GM20000 (cell line): Measurements from ENCODE around the gene NCKAP5.

Experiments used
- DNase-seq: peaks from one replicate; pipeline ENCODE4 v3.0.0; 2012; ENCODE audit warnings: low spot score
- TF ChIP-seq, protein P1 (sequence below): IDR thresholded peaks from 2 replicates; pipeline ENCODE4 v1.5.1; 2012; ENCODE audit warnings: mild to moderate bottlenecking, control low read depth; ENCODE audit errors: extremely low read depth, missing control alignments

Gene NCKAP5

DNA sequence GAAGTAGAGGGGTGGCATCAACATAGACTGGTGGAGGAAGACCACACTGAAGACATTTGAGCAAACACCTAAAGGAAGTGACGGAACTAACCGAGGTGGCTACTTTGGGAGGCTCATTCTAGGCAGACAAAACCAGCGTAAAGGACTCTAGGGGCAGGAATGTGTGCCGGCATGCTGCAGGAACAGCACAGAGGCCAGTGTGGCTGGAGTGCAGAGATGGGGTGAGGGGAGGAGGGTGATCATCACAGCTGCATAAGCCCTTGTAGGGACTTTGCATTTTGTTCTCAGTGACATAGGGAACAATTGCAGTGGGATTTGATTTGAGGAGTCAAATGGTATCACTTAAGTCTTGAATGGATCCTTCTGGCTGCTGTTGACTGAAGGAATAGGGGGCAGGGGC, 253.5 kb downstream of the NCKAP5 start:
- DNase-seq, result no peak
- TF ChIP-seq, protein P1, sequence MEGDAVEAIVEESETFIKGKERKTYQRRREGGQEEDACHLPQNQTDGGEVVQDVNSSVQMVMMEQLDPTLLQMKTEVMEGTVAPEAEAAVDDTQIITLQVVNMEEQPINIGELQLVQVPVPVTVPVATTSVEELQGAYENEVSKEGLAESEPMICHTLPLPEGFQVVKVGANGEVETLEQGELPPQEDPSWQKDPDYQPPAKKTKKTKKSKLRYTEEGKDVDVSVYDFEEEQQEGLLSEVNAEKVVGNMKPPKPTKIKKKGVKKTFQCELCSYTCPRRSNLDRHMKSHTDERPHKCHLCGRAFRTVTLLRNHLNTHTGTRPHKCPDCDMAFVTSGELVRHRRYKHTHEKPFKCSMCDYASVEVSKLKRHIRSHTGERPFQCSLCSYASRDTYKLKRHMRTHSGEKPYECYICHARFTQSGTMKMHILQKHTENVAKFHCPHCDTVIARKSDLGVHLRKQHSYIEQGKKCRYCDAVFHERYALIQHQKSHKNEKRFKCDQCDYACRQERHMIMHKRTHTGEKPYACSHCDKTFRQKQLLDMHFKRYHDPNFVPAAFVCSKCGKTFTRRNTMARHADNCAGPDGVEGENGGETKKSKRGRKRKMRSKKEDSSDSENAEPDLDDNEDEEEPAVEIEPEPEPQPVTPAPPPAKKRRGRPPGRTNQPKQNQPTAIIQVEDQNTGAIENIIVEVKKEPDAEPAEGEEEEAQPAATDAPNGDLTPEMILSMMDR, result no peak

- TF ChIP-seq, protein P1, result no peak
- no peak for DNase-seq
These were observed 256.1 kb downstream of the NCKAP5 start for GRCh38 chr2:133312038-133312729.

GRCh38 chr2:133306236-133306635, 262.0 kb downstream of the NCKAP5 start:
- DNase-seq, result no peak
- TF ChIP-seq, protein P1, result no peak

- TF ChIP-seq, protein P1, result no peak
- DNase-seq, result no peak
These were observed 263.9 kb downstream of the NCKAP5 start for GRCh38 chr2:133304344-133304743.

DNA sequence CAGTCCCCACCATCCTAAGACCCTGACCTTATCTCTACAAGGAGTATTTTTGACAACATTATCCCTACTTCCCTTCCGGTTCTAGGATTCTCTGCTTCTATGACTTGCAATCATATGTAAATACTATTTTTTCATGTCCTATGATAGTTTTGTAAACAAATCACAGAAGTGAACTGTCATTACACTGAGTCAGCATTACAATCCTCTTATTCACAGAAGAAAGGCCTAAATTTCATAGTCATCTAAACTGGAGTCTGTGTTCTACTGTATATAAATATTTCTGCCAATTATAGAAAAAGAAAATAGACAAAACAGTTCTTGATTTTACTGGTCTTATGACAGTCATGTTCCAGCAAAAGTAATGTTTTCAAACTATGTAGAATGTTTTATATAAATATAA, 265.1 kb downstream of the NCKAP5 start:
- no peak for DNase-seq
- TF ChIP-seq, protein P1, result no peak

DNA sequence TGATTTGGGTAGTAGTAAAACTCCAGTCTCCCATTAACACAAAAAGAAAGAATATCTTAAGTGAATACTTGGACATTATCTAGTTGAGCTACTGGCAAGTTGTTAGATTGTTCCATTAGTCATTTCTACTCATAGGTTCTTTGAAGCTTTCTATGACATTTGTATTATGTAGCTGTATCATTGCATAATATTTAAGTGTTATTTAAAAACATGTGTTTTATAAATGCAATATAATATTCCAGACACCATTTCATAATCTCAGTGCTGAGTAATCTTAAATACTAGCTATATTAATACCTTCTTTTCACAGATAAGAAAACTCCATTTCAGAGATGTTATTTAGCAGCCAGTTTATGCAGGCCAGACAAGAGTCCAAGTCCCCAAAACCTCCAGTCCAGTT, 271.9 kb downstream of the NCKAP5 start:
- no peak for DNase-seq
- TF ChIP-seq, protein P1, result no peak

DNA sequence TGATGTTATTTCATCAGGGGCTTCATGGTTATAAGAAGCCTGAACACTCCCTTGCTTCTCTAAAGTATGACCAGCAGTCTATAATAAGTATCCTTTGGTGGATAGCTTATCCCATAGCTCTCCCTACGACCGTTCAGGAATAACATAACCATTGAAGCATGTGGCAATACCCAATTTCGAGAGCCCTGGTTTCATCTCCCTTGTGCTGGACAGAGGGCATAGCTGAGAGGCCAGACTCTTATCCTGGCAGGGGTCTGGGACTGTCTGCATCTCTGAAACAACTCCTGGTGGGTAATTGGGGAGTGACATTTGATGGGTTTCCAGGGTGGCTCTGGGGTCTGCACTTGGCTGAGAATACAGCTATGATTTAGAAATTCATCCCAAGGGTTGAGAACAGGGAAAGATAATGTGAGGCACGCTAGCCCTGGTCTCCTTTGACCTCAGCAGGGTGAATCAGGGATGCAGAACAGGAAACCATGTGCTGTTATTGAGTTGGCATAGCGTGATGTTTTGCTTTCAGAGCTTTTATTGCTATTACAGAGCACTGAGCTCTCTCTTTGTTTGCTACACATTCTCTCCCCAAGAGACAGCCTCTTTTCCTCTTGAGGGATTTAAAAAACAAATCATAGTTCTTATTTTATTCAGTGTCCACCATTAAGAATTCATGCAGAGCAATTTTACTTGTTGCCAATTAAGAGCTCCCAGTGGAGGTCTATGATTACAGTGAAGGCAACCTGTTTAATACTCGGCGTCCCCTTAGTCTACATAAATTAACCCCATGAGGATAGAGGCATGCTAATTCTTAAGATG, 274.5 kb downstream of the NCKAP5 start:
- TF ChIP-seq, protein P1, result no peak
- DNase-seq, result no peak
